Measurements from ENCODE around the gene ANKS3.

Gene ANKS3

DNA sequence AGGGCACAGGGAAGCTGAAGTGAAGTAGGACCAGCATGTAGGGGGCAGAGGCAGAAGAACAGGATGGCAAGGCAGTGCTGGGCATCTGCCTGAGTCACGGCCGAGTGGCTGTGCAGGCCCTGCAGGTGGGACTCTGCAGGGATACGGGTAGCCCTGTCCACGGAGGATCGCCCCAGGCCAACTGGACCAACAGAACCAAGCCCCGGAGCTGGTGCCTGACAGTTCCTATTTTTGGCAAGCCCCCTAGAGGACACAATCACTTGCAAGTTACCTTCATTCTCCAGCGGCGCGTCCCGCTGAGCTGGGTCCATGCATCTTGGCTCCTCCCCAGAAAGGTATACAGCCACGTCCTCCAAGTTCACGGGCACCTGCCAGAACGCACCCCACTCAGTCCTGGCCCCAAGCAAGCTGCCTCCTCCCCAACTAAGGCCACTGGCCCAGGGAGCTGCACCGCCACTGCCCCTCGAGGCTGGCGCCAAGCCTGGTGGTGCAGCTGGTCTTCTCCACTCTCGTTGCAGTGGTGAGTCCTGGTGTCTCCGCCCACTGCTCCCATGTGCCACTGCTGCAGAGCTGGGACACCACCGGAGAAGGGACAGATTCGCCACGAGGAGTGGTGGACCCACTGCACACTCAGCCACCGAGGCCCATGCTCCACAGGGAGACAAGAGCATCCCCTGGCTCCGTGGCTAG lies 26.3 kb upstream of the ANKS3 start:
- no peak for TF ChIP-seq EZH2 (IDR thresholded peaks at IDR 0.05; ENCODE audit: borderline replicate concordance, low read depth, low read length, severe bottlenecking)
- TF ChIP-seq, protein P1, sequence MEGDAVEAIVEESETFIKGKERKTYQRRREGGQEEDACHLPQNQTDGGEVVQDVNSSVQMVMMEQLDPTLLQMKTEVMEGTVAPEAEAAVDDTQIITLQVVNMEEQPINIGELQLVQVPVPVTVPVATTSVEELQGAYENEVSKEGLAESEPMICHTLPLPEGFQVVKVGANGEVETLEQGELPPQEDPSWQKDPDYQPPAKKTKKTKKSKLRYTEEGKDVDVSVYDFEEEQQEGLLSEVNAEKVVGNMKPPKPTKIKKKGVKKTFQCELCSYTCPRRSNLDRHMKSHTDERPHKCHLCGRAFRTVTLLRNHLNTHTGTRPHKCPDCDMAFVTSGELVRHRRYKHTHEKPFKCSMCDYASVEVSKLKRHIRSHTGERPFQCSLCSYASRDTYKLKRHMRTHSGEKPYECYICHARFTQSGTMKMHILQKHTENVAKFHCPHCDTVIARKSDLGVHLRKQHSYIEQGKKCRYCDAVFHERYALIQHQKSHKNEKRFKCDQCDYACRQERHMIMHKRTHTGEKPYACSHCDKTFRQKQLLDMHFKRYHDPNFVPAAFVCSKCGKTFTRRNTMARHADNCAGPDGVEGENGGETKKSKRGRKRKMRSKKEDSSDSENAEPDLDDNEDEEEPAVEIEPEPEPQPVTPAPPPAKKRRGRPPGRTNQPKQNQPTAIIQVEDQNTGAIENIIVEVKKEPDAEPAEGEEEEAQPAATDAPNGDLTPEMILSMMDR (IDR thresholded peaks at IDR 0.05; ENCODE audit: borderline replicate concordance, extremely low read depth, low read length, poor library complexity, severe bottlenecking): no peak
- H3K4me3 ChIP-seq (ENCODE audit: low read depth in 1 of 2, low read length in 2 of 2): no peak overlapping the region
- 0 out of 2 replicates have a peak, but pooled peaks cover 3% of the 10 kb centered on the region for H4K20me1 ChIP-seq (ENCODE audit: insufficient read depth, low read length)
- H3K79me2 ChIP-seq (ENCODE audit: insufficient read depth, low read length): peaks cover 13% of the 10 kb centered on the region; the same call in 1 of the 2 replicates
- H3K9me3 ChIP-seq (ENCODE audit: insufficient read depth, low read length, severe bottlenecking): peaks cover 5% of the 10 kb centered on the region
- no peak for DNase-seq
- H3K4me2 ChIP-seq (ENCODE audit: insufficient read depth, low read length): no peak overlapping the region
- H3K4me1 ChIP-seq (ENCODE audit: insufficient read depth, low read length): peaks cover 6% of the 10 kb centered on the region
- no peak for ATAC-seq (ENCODE audit: insufficient read depth, low read depth)
- H2AFZ ChIP-seq (ENCODE audit: low read depth, low read length): no peak overlapping the region
- no peaks in the 10 kb centered on the region for H3K27me3 ChIP-seq (ENCODE audit: insufficient read depth, low read length, poor library complexity)
- peaks cover 81% of the 10 kb centered on the region for H3K36me3 ChIP-seq (ENCODE audit: insufficient read depth, low read length)
- H3K27ac ChIP-seq (ENCODE audit: low read length): no peak overlapping the region
- H3K9ac ChIP-seq (ENCODE audit: low read depth, low read length): no peak overlapping the region

DNA sequence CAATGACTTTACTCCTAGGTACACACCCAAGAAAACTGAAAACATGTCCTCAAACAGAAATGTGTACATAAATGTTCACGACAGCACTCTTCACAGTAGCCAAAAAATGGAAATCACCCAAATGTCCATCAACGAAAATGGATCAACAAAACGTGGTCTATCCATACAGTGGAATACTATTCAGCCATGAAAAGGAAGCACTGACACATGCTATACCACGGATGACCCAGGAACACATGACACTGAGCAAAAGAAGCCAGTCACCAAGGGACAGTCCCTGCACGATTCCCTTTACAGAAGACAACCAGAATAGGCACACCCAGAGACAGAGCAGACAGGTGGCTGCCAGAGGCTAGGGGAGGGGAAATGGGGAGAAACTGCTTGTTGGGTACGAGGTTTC lies 21.6 kb upstream of the ANKS3 start:
- Histone ChIP-seq H3K27me3 (ENCODE audit: insufficient read depth, low read length, poor library complexity) (no peaks in the 10 kb centered on the region), H3K27ac (ENCODE audit: low read length) (no peak overlapping the region), H3K4me2 (ENCODE audit: insufficient read depth, low read length) (no peak overlapping the region), H3K36me3 (ENCODE audit: insufficient read depth, low read length) (peaks cover 86% of the 10 kb centered on the region), H3K4me3 (ENCODE audit: low read depth in 1 of 2, low read length in 2 of 2) (no peak overlapping the region), H3K79me2 (ENCODE audit: insufficient read depth, low read length) (peaks cover 6% of the 10 kb centered on the region; the same call in 1 of the 2 replicates), H4K20me1 (ENCODE audit: insufficient read depth, low read length) (no peaks in the 10 kb centered on the region), H3K4me1 (ENCODE audit: insufficient read depth, low read length) (no peaks in the 10 kb centered on the region), H2AFZ (ENCODE audit: low read depth, low read length) (no peak overlapping the region), H3K9ac (ENCODE audit: low read depth, low read length) (no peak overlapping the region), H3K9me3 (ENCODE audit: insufficient read depth, low read length, severe bottlenecking) (peaks cover 5% of the 10 kb centered on the region)
- DNase-seq (no peak), ATAC-seq (ENCODE audit: insufficient read depth, low read depth) (no peak)
- TF ChIP-seq EZH2 (IDR thresholded peaks at IDR 0.05; ENCODE audit: borderline replicate concordance, low read depth, low read length, severe bottlenecking): no peak
- TF ChIP-seq, protein P1 (IDR thresholded peaks at IDR 0.05; ENCODE audit: borderline replicate concordance, extremely low read depth, low read length, poor library complexity, severe bottlenecking): no peak

DNA sequence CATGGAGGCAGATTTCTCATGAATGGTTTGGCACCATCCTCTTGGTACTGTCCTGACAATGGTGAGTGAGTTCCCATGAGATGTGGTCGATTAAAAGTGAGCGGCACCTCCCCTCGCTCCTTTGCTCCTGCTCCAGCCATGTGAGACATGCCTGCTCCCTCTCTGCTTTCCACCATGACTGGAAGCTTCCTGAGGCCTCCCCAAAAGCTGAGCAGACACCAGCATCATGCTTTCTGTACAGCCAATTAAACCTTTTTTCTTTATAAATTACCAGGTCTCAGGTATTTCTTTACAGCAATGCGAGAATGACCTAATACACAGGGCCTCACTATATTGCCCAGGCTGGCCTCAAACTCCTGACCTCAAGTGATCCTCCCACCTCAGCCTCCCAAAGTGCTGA lies 20.8 kb upstream of the ANKS3 start:
- Histone ChIP-seq H4K20me1 (ENCODE audit: insufficient read depth, low read length) (no peaks in the 10 kb centered on the region), H3K9me3 (ENCODE audit: insufficient read depth, low read length, severe bottlenecking) (peaks cover 5% of the 10 kb centered on the region), H3K4me3 (ENCODE audit: low read depth in 1 of 2, low read length in 2 of 2) (no peak overlapping the region), H3K9ac (ENCODE audit: low read depth, low read length) (no peak overlapping the region), H3K27ac (ENCODE audit: low read length) (no peak overlapping the region), H3K4me1 (ENCODE audit: insufficient read depth, low read length) (no peaks in the 10 kb centered on the region), H3K79me2 (ENCODE audit: insufficient read depth, low read length) (peaks cover 6% of the 10 kb centered on the region; the same call in 1 of the 2 replicates), H3K27me3 (ENCODE audit: insufficient read depth, low read length, poor library complexity) (no peaks in the 10 kb centered on the region), H3K4me2 (ENCODE audit: insufficient read depth, low read length) (no peak overlapping the region), H3K36me3 (ENCODE audit: insufficient read depth, low read length) (peaks cover 81% of the 10 kb centered on the region), H2AFZ (ENCODE audit: low read depth, low read length) (no peak overlapping the region)
- TF ChIP-seq EZH2 (IDR thresholded peaks at IDR 0.05; ENCODE audit: borderline replicate concordance, low read depth, low read length, severe bottlenecking): no peak
- TF ChIP-seq, protein P1 (IDR thresholded peaks at IDR 0.05; ENCODE audit: borderline replicate concordance, extremely low read depth, low read length, poor library complexity, severe bottlenecking): no peak
- ATAC-seq (ENCODE audit: insufficient read depth, low read depth): no peak
- no peak for DNase-seq

All from DND-41 (cell line).